AG04450 (cell line): ENCODE results near the gene ENOSF1. TPM values are rescaled to one million over a fixed set of nuclear protein-coding genes. Genes with fewer than 3 reads are reported as not detected.

Source experiments
- CTCF ChIA-PET: fragments of 300-600, 350-600 bp; formaldehyde crosslinking; extraction: SDS; loops from one replicate; lab custom pipeline; 2022; ENCODE audit warnings: antibody characterized with exemption, inconsistent platforms; lab: Charles Lee
- POLR2A ChIA-PET: fragments of 350-600 bp; formaldehyde crosslinking; extraction: SDS; loops from one replicate; lab custom pipeline; 2021; ENCODE audit warnings: antibody characterized with exemption, inconsistent platforms; lab: Yijun Ruan, JAX
- DNase-seq: peaks from one replicate; pipeline ENCODE4 v3.0.0-alpha.2; 2011; ENCODE audit warnings: low read depth, low spot score
- H3K27ac ChIP-seq: one replicate; pipeline ENCODE4 v1.5.1; 2012; ENCODE audit warnings: low read depth, low read length, control low read depth
- H3K27me3 ChIP-seq: one replicate; pipeline ENCODE4 v1.6.0; 2012; ENCODE audit warnings: low read length; ENCODE audit not compliant: control insufficient read depth, insufficient read depth
- H3K4me3 ChIP-seq: 2 replicates; pipeline ENCODE4 v1.5.1; 2011; ENCODE audit warnings: mild to moderate bottlenecking, low read depth, low read length, control low read depth
- H3K9me3 ChIP-seq: 2 replicates; pipeline ENCODE4 v1.5.1; 2012; ENCODE audit warnings: low read length; ENCODE audit not compliant: control insufficient read depth, insufficient read depth
- CTCF ChIP-seq: IDR thresholded peaks from 2 replicates; pipeline ENCODE4 v1.5.1; 2011; ENCODE audit warnings: low read depth, low read length, control low read depth, inconsistent platforms
- polyA plus RNA-seq: library from polyadenylated mRNA; depleted of rRNA; stranded (reverse); fragments of >200 nt; gene quantifications from 2 replicates; pipeline ENCODE4 v1.2.3, GENCODE V29; 2011

Gene ENOSF1
- polyA plus RNA-seq, 1 experiment = 10.9 TPM

DNA sequence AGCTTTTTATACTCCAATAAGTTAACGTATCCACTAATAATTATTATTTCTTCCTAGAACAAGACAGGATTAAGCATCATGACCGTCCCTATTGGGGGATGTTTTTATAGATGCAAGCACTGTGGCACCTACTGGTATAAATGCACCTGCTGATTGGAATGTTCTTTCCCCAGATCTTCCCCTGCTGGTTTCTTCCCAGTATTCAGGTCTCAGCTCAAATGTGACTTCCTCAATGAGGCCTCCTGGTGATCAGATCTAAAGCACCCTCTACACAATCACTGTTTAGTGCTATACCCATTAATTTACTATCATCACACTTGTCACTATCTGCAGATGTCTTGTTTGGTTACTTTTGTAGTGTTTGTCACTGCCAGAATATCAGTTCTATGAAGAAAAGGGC lies 58.9 kb downstream of the ENOSF1 start:
- CTCF ChIA-PET = interaction anchor here (1.6 kb wide), 1 partner anchor 186 kb away, joined by 5 read pairs; no protein-coding TSS in a partner anchor
- Histone ChIP-seq H3K9me3 (no peaks in the 10 kb centered on the region; the same call in 1 of the 2 replicates), H3K4me3 (no peak overlapping the region), H3K27ac (no peak overlapping the region), H3K27me3 (no peaks in the 10 kb centered on the region)
- no peak for TF ChIP-seq CTCF
- DNase-seq = no peak
- POLR2A ChIA-PET = no interaction called here

- Histone ChIP-seq H3K27ac (no peak overlapping the region), H3K9me3 (no peaks in the 10 kb centered on the region), H3K4me3 (no peak overlapping the region), H3K27me3 (no peaks in the 10 kb centered on the region)
- POLR2A ChIA-PET = no interaction called here
- CTCF ChIA-PET = interaction anchor here (1.4 to 2.0 kb wide), 2 partner anchors 28 to 178 kb away, joined by 5 read pairs; no protein-coding TSS in a partner anchor
- DNase-seq = no peak
- no peak for TF ChIP-seq CTCF
Observed at GRCh38 chr18:652131-652530, 60.3 kb downstream of the ENOSF1 start.

- CTCF ChIA-PET = interaction anchor here (2.0 to 2.4 kb wide), 2 partner anchors 26 to 27 kb away, joined by 5 to 14 read pairs; no protein-coding TSS in a partner anchor
- no peak for TF ChIP-seq CTCF
Observed at GRCh38 chr18:650428-650858, 62.0 kb downstream of the ENOSF1 start.

DNA sequence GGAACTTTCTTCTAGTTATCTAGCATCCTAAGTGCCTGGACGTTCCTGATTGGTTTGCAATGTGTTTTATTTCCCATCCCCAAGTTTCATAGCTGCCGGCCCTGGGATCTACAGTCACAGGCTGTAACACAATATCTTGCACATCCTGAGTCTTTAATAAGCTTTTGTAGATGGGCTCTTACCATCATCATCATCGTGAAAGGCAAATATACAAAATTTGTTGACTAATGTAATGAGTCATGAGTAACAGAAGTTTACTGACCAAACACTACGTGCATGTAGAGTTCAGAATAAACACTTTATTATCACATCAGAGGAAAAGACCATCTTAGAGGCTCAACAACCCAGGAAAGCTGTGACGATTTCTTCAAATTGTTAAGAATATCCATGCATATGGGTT lies 63.1 kb downstream of the ENOSF1 start:
- ChIA-PET CTCF (interaction anchor here (2.4 kb wide), 1 partner anchor 26 kb away, joined by 14 read pairs; no protein-coding TSS in a partner anchor), POLR2A (no interaction called here)
- H3K4me3 ChIP-seq = no peak overlapping the region
- H3K27ac ChIP-seq = no peak overlapping the region
- H3K9me3 ChIP-seq = no peaks in the 10 kb centered on the region
- TF ChIP-seq CTCF = no peak
- DNase-seq = no peak
- H3K27me3 ChIP-seq = no peaks in the 10 kb centered on the region

More at GRCh38 chr18:650428-650858, 62.0 kb downstream of the ENOSF1 start:
- POLR2A ChIA-PET = no interaction called here
- no peak for DNase-seq
- H3K27me3 ChIP-seq = no peaks in the 10 kb centered on the region
- no peaks in the 10 kb centered on the region for H3K9me3 ChIP-seq
- no peak overlapping the region for H3K27ac ChIP-seq
- no peak overlapping the region for H3K4me3 ChIP-seq

GRCh38 chr18:647304-647703 lies 65.1 kb downstream of the ENOSF1 start:
- Histone ChIP-seq H3K4me3 (no peak overlapping the region), H3K27ac (no peak overlapping the region), H3K9me3 (no peaks in the 10 kb centered on the region), H3K27me3 (peaks cover 4% of the 10 kb centered on the region)
- CTCF ChIA-PET = no interaction called here
- DNase-seq = no peak
- POLR2A ChIA-PET = no interaction called here
- TF ChIP-seq CTCF = no peak
